ENCODE results near the gene ZFP36. TPM values are rescaled to one million over a fixed set of nuclear protein-coding genes. Genes with fewer than 3 reads are reported as not detected.

ZFP36 gene
- total RNA-seq, 2 experiments from 2014 or later: 1,278 to 1,362 TPM

- Histone ChIP-seq H3K4me3 (ENCODE audit: low read length) (no peak overlapping the region), H3K9me3 (ENCODE audit: control insufficient read depth in 1 of 2, insufficient read depth in 1 of 2, low read length in 2 of 2) (no peaks in the 10 kb centered on the region), H3K36me3 (ENCODE audit: insufficient read depth, low read length) (peaks cover 20% of the 10 kb centered on the region), H3K27me3 (ENCODE audit: control insufficient read depth in 1 of 2, insufficient read depth in 2 of 2, low read length in 2 of 2) (no peaks in the 10 kb centered on the region), H3K27ac (ENCODE audit: low read depth in 1 of 2, low read length in 2 of 2) (no peak overlapping the region), H3K4me1 (ENCODE audit: insufficient read depth, low read length) (peaks cover 10% of the 10 kb centered on the region)
- ChIA-PET CTCF (interaction anchor here (2.2 kb wide), 1 partner anchor 14 kb away, joined by 8 read pairs; the partner anchor contains the start of gene PLEKHG2), POLR2A (interaction anchor here (3.1 kb wide), 1 partner anchor 10 kb away, joined by 27 read pairs; the partner anchor contains the start of gene RPS16)
- H3K4me1 Mint-ChIP-seq (ENCODE audit: low read depth): peaks cover 4% of the 10 kb centered on the region
- intact Hi-C loops (cut with DNase I, micrococcal nuclease): no loop called here
- no peaks in the 10 kb centered on the region for H3K27me3 Mint-ChIP-seq
- peak overlapping the region; percentile 10 for H3K27ac Mint-ChIP-seq
- TF ChIP-seq CTCF (IDR thresholded peaks at IDR 0.05): no peak
- no peak overlapping the region for H3K4me3 Mint-ChIP-seq
- ATAC-seq (ENCODE audit: poor library complexity) (no peak), DNase-seq (no peak)
- no peaks in the 10 kb centered on the region for H3K9me3 Mint-ChIP-seq
- H3K36me3 Mint-ChIP-seq (ENCODE audit: low read depth): peaks cover 30% of the 10 kb centered on the region
These were observed 19.1 kb downstream of the ZFP36 start for GRCh38 chr19:39425744-39426143.

GRCh38 chr19:39426170-39426569 lies 19.5 kb downstream of the ZFP36 start:
- CTCF ChIA-PET: interaction anchor here (1.5 to 2.2 kb wide), 2 partner anchors 14 to 28 kb away, joined by 6 to 8 read pairs; partner anchors contain the start of gene PLEKHG2
- ATAC-seq (ENCODE audit: poor library complexity) (no peak), DNase-seq (no peak)
- H3K4me3 Mint-ChIP-seq: no peak overlapping the region
- Histone ChIP-seq H3K36me3 (ENCODE audit: insufficient read depth, low read length) (peaks cover 20% of the 10 kb centered on the region), H3K4me1 (ENCODE audit: insufficient read depth, low read length) (peaks cover 14% of the 10 kb centered on the region), H3K27me3 (ENCODE audit: control insufficient read depth in 1 of 2, insufficient read depth in 2 of 2, low read length in 2 of 2) (no peaks in the 10 kb centered on the region), H3K9me3 (ENCODE audit: control insufficient read depth in 1 of 2, insufficient read depth in 1 of 2, low read length in 2 of 2) (no peaks in the 10 kb centered on the region), H3K27ac (ENCODE audit: low read depth in 1 of 2, low read length in 2 of 2) (no peak overlapping the region), H3K4me3 (ENCODE audit: low read length) (no peak overlapping the region)
- POLR2A ChIA-PET: interaction anchor here (3.1 kb wide), 1 partner anchor 9 kb away, joined by 27 read pairs; the partner anchor contains the start of gene RPS16
- no peaks in the 10 kb centered on the region for H3K27me3 Mint-ChIP-seq
- H3K4me1 Mint-ChIP-seq (ENCODE audit: low read depth): peaks cover 9% of the 10 kb centered on the region
- peaks cover 35% of the 10 kb centered on the region for H3K36me3 Mint-ChIP-seq (ENCODE audit: low read depth)
- intact Hi-C loops (cut with DNase I, micrococcal nuclease): no loop called here
- TF ChIP-seq CTCF (IDR thresholded peaks at IDR 0.05): no peak
- H3K27ac Mint-ChIP-seq: peak overlapping the region; percentile 10
- no peaks in the 10 kb centered on the region for H3K9me3 Mint-ChIP-seq

- ChIA-PET POLR2A (interaction anchor here (1.0 to 3.1 kb wide), 4 partner anchors 8 to 26 kb away, joined by 3 to 27 read pairs (median 4); partner anchors contain the start of genes PLEKHG2, RPS16 and SUPT5H), CTCF (interaction anchor here (1.5 to 2.2 kb wide), 2 partner anchors 16 to 30 kb away, joined by 6 to 8 read pairs; partner anchors contain the start of gene PLEKHG2)
- TF ChIP-seq CTCF (IDR thresholded peaks at IDR 0.05): no peak
- Mint-ChIP-seq H3K27me3 (no peaks in the 10 kb centered on the region), H3K36me3 (ENCODE audit: low read depth) (peaks cover 43% of the 10 kb centered on the region), H3K27ac (no peak overlapping the region), H3K4me1 (ENCODE audit: low read depth) (peaks cover 11% of the 10 kb centered on the region), H3K9me3 (no peaks in the 10 kb centered on the region), H3K4me3 (no peak overlapping the region)
- Histone ChIP-seq H3K36me3 (ENCODE audit: insufficient read depth, low read length) (peaks cover 25% of the 10 kb centered on the region), H3K27me3 (ENCODE audit: control insufficient read depth in 1 of 2, insufficient read depth in 2 of 2, low read length in 2 of 2) (no peaks in the 10 kb centered on the region), H3K4me1 (ENCODE audit: insufficient read depth, low read length) (peaks cover 26% of the 10 kb centered on the region), H3K4me3 (ENCODE audit: low read length) (no peak overlapping the region), H3K27ac (ENCODE audit: low read depth in 1 of 2, low read length in 2 of 2) (no peak overlapping the region), H3K9me3 (ENCODE audit: control insufficient read depth in 1 of 2, insufficient read depth in 1 of 2, low read length in 2 of 2) (no peaks in the 10 kb centered on the region)
- no peak for DNase-seq
- ATAC-seq (ENCODE audit: poor library complexity): no peak
- intact Hi-C loops (cut with DNase I, micrococcal nuclease): no loop called here
These were observed 21.1 kb downstream of the ZFP36 start for GRCh38 chr19:39427707-39428106.
